ENCODE results near the gene DUSP22.

Gene DUSP22

GRCh38 chr6:301929-302705, 9.8 kb downstream of the DUSP22 start:
- no peak for TF ChIP-seq REST (IDR thresholded peaks at IDR 0.05; ENCODE audit: insufficient read depth in 1 of 2, low read depth in 2 of 2, low read length in 2 of 2)
- TF ChIP-seq FOXP2 (optimal IDR thresholded peaks at IDR 0.05; ENCODE audit: borderline replicate concordance, extremely low read depth, extremely low read length, insufficient read depth): no peak
- TF ChIP-seq TAF1 (IDR thresholded peaks at IDR 0.05; ENCODE audit: borderline replicate concordance, insufficient read depth, low read length): no peak
- TF ChIP-seq POLR2AphosphoS5 (IDR thresholded peaks at IDR 0.05; ENCODE audit: low read depth, low read length): no peak

- TF ChIP-seq TAF1 (IDR thresholded peaks at IDR 0.05; ENCODE audit: borderline replicate concordance, insufficient read depth, low read length) (no peak), REST (IDR thresholded peaks at IDR 0.05; ENCODE audit: insufficient read depth in 1 of 2, low read depth in 2 of 2, low read length in 2 of 2) (no peak), POLR2AphosphoS5 (IDR thresholded peaks at IDR 0.05; ENCODE audit: low read depth, low read length) (no peak), FOXP2 (optimal IDR thresholded peaks at IDR 0.05; ENCODE audit: borderline replicate concordance, extremely low read depth, extremely low read length, insufficient read depth) (no peak), SIN3A (IDR thresholded peaks at IDR 0.05; ENCODE audit: borderline replicate concordance, insufficient read depth, low read length) (no peak)
These were observed 10.5 kb downstream of the DUSP22 start for GRCh38 chr6:302760-303159.

- TF ChIP-seq POLR2AphosphoS5 (IDR thresholded peaks at IDR 0.05; ENCODE audit: low read depth, low read length): no peak
- no peak for TF ChIP-seq SIN3A (IDR thresholded peaks at IDR 0.05; ENCODE audit: borderline replicate concordance, insufficient read depth, low read length)
- no peak for TF ChIP-seq FOXP2 (optimal IDR thresholded peaks at IDR 0.05; ENCODE audit: borderline replicate concordance, extremely low read depth, extremely low read length, insufficient read depth)
- no peak for TF ChIP-seq TAF1 (IDR thresholded peaks at IDR 0.05; ENCODE audit: borderline replicate concordance, insufficient read depth, low read length)
These were observed 11.0 kb downstream of the DUSP22 start for GRCh38 chr6:303263-303662.

- TF ChIP-seq POLR2AphosphoS5 (IDR thresholded peaks at IDR 0.05; ENCODE audit: low read depth, low read length): no peak
- no peak for TF ChIP-seq TAF1 (IDR thresholded peaks at IDR 0.05; ENCODE audit: borderline replicate concordance, insufficient read depth, low read length)
- no peak for TF ChIP-seq SIN3A (IDR thresholded peaks at IDR 0.05; ENCODE audit: borderline replicate concordance, insufficient read depth, low read length)
These were observed 11.8 kb downstream of the DUSP22 start for GRCh38 chr6:303948-304558.

GRCh38 chr6:304833-305370, 12.6 kb downstream of the DUSP22 start:
- TF ChIP-seq TAF1 (IDR thresholded peaks at IDR 0.05; ENCODE audit: borderline replicate concordance, insufficient read depth, low read length) (no peak), SIN3A (IDR thresholded peaks at IDR 0.05; ENCODE audit: borderline replicate concordance, insufficient read depth, low read length) (no peak), REST (IDR thresholded peaks at IDR 0.05; ENCODE audit: insufficient read depth in 1 of 2, low read depth in 2 of 2, low read length in 2 of 2) (no peak), FOXP2 (optimal IDR thresholded peaks at IDR 0.05; ENCODE audit: borderline replicate concordance, extremely low read depth, extremely low read length, insufficient read depth) (no peak), POLR2AphosphoS5 (IDR thresholded peaks at IDR 0.05; ENCODE audit: low read depth, low read length) (no peak)

All from PFSK-1 (cell line).